CD14-positive monocyte (primary cell): ENCODE data around the gene TMEM169. TPM values are rescaled to one million over a fixed set of nuclear protein-coding genes. Genes with fewer than 3 reads are reported as not detected.

Experiments
- DNase-seq, 3 donors: peaks; one replicate each; pipeline ENCODE4 v3.0.0-alpha.2; 2011 to 2022
- H2AFZ ChIP-seq: 2 replicates; pipeline ENCODE4 v1.6.0; 2012; ENCODE audit warnings: mild to moderate bottlenecking, low read depth, low read length, inconsistent platforms; ENCODE audit not compliant: insufficient read depth, poor library complexity, severe bottlenecking
- H3K27ac ChIP-seq, 2 donors: 1 replicate in 1 of 2; 2 replicates in 1 of 2; pipeline ENCODE4 v1.5.1; 2012 to 2013; ENCODE audit warnings: low read length in 2 of 2, control low read depth in 1 of 2, inconsistent platforms in 1 of 2, low read depth in 1 of 2, mild to moderate bottlenecking in 1 of 2
- H3K27me3 ChIP-seq, 2 donors: one replicate each; pipeline versions ENCODE4 v1.6.0 to v1.6.1; 2011 to 2013; ENCODE audit warnings: low read length in 2 of 2; ENCODE audit not compliant: control insufficient read depth in 2 of 2, insufficient read depth in 2 of 2
- H3K36me3 ChIP-seq, 2 donors: replicated peaks in 1 of 2; 1 replicate in 1 of 2; 2 replicates in 1 of 2; pipeline versions ENCODE4 v1.5.1 to v1.6.1; 2012 to 2013; ENCODE audit warnings: low read length in 2 of 2, control low read depth in 1 of 2, inconsistent platforms in 1 of 2, mild to moderate bottlenecking in 1 of 2; ENCODE audit not compliant: insufficient read depth in 2 of 2, control insufficient read depth in 1 of 2
- H3K4me1 ChIP-seq, 2 donors: 1 replicate in 1 of 2; 2 replicates in 1 of 2; pipeline versions ENCODE4 v1.5.1 to v1.6.1; 2012 to 2013; ENCODE audit warnings: low read length in 2 of 2, control low read depth in 1 of 2, inconsistent platforms in 1 of 2, mild to moderate bottlenecking in 1 of 2, moderate library complexity in 1 of 2; ENCODE audit not compliant: insufficient read depth in 2 of 2, control insufficient read depth in 1 of 2
- H3K4me2 ChIP-seq: replicated peaks from 2 replicates; pipeline ENCODE3; 2012; ENCODE audit warnings: low read length, moderate library complexity, mild to moderate bottlenecking; ENCODE audit not compliant: poor library complexity, severe bottlenecking; ENCODE audit errors: extremely low read depth
- H3K4me3 ChIP-seq, 3 experiments: fragments of 200-600 bp in 1 of 3; sonication (generic) in 1 of 3; replicated peaks in 1 of 3; 1 replicate in 2 of 3; 2 replicates in 1 of 3; pipeline ENCODE4 v1.5.1; 2011 to 2013; ENCODE audit warnings: low read length in 3 of 3, mild to moderate bottlenecking in 3 of 3, control low read depth in 2 of 3, low read depth in 2 of 3, inconsistent platforms in 1 of 3, moderate library complexity in 1 of 3
- H3K79me2 ChIP-seq: 2 replicates; pipeline ENCODE4 v1.6.0; 2012; ENCODE audit warnings: mild to moderate bottlenecking, control low read depth, inconsistent platforms, low read length, moderate library complexity; ENCODE audit not compliant: insufficient read depth
- H3K9ac ChIP-seq: 2 replicates; pipeline ENCODE4 v1.6.0; 2017; ENCODE audit warnings: low read length, mild to moderate bottlenecking; ENCODE audit not compliant: insufficient read depth, poor library complexity, severe bottlenecking
- H3K9me3 ChIP-seq, 2 donors: replicated peaks in 1 of 2; 1 replicate in 1 of 2; 2 replicates in 1 of 2; pipeline versions ENCODE4 v1.5.1 to v1.6.1; 2012 to 2013; ENCODE audit warnings: low read length in 2 of 2, control low read depth in 1 of 2; ENCODE audit not compliant: control insufficient read depth in 1 of 2, insufficient read depth in 1 of 2
- H4K20me1 ChIP-seq: 2 replicates; pipeline ENCODE4 v1.6.0; 2012; ENCODE audit warnings: mild to moderate bottlenecking, low read length, control low read depth, moderate library complexity; ENCODE audit not compliant: insufficient read depth
- H3K27ac Mint-ChIP-seq, 7 donors: one replicate each; pipeline ENCODE4 v1.8.0; 2020; ENCODE audit warnings: mild to moderate bottlenecking in 7 of 7, mixed read lengths in 7 of 7, moderate library complexity in 6 of 7, inconsistent platforms in 2 of 7
- H3K27me3 Mint-ChIP-seq, 3 donors: one replicate each; pipeline ENCODE4 v1.8.0; 2021 to 2022; ENCODE audit warnings: low read depth in 3 of 3, mild to moderate bottlenecking in 3 of 3, mixed read lengths in 3 of 3, moderate library complexity in 3 of 3, inconsistent platforms in 1 of 3
- H3K36me3 Mint-ChIP-seq, 2 donors: one replicate each; pipeline ENCODE4 v1.8.0; 2020; ENCODE audit warnings: mixed read lengths in 2 of 2, inconsistent platforms in 1 of 2, mild to moderate bottlenecking in 1 of 2
- H3K4me1 Mint-ChIP-seq: one replicate; pipeline ENCODE4 v1.8.0; 2020; ENCODE audit warnings: mild to moderate bottlenecking, mixed read lengths
- H3K4me3 Mint-ChIP-seq, 2 donors: one replicate each; pipeline ENCODE4 v1.8.0; 2020; ENCODE audit warnings: mild to moderate bottlenecking in 2 of 2, mixed read lengths in 2 of 2, moderate library complexity in 1 of 2
- H3K9me3 Mint-ChIP-seq, 7 donors: one replicate each; pipeline ENCODE4 v1.8.0; 2020 to 2022; ENCODE audit warnings: mixed read lengths in 7 of 7, mild to moderate bottlenecking in 6 of 7, moderate library complexity in 6 of 7, inconsistent platforms in 2 of 7
- WGBS: methylation state at CpG from one replicate; pipeline ENCODE4 v1.1.5; 2013; ENCODE audit warnings: missing lambda C conversion rate; ENCODE audit not compliant: insufficient coverage; 5-methylcytosine and 5-hydroxymethylcytosine counted together
- intact Hi-C, 2 donors: fragments of 100-400 bp; cut with micrococcal nuclease; formaldehyde crosslinking; loops; one replicate each; pipeline versions ENCODE4 v1.15.0 to v1.15.1; 2023
- polyA plus RNA-seq, 3 donors: library from polyadenylated mRNA; depleted of rRNA in 1 of 3; unstranded in 2 of 3; stranded (reverse) in 1 of 3; fragments of 300-500 nt in 2 of 3; fragments of >200 nt in 1 of 3; fragmentation: Illumina TruSeq in 2 of 3; gene quantifications; 1 replicate in 2 of 3; 2 replicates in 1 of 3; pipeline ENCODE4 v1.2.3, GENCODE V29; 2012 to 2021
- TF ChIP-seq, protein P1 (sequence below): fragments of 200-600 bp; IDR thresholded peaks from one replicate; pipeline ENCODE4 v1.8.0; 2022; ENCODE audit warnings: antibody characterized with exemption, mild to moderate bottlenecking

Gene TMEM169
- polyA plus RNA-seq, 3 donors = 0.24 to 0.92 (median 0.74) TPM

DNA sequence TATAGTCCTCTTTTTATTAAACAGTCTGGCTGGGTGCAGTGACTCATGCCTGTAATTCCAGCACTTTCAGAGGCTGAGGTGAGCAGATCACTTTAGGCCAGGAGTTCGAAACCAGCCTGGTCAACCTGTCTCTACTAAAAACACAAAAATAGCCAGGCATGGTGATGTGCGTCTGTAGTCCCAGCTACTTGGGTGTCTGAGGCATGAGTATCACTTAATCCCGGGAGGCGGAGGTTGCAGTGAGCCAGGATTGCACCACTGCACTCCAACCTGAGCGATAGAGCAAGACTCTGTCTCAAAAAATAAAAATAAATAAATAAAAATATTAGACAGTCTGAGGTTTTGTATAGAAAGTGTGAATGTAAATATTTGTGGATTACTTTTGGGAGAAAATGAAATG lies 45.2 kb downstream of the TMEM169 start:
- H4K20me1 ChIP-seq = peaks cover 90% of the 10 kb centered on the region
- peaks cover 59% of the 10 kb centered on the region for H3K79me2 ChIP-seq
- H3K9me3 Mint-ChIP-seq = no peaks in the 10 kb centered on the region
- no peaks in the 10 kb centered on the region for H3K4me1 ChIP-seq
- no peaks in the 10 kb centered on the region for H3K27me3 Mint-ChIP-seq
- peaks cover 98 to 99% of the 10 kb centered on the region in 2 donors for H3K36me3 ChIP-seq
- no peaks in the 10 kb centered on the region for H3K27me3 ChIP-seq
- H3K4me2 ChIP-seq = no peak overlapping the region
- peaks cover 2% of the 10 kb centered on the region for H3K4me1 Mint-ChIP-seq
- H2AFZ ChIP-seq = no peak overlapping the region
- peaks cover 80 to 93% of the 10 kb centered on the region in 2 donors for H3K36me3 Mint-ChIP-seq
- H3K9ac ChIP-seq = no peak overlapping the region
- TF ChIP-seq, protein P1, sequence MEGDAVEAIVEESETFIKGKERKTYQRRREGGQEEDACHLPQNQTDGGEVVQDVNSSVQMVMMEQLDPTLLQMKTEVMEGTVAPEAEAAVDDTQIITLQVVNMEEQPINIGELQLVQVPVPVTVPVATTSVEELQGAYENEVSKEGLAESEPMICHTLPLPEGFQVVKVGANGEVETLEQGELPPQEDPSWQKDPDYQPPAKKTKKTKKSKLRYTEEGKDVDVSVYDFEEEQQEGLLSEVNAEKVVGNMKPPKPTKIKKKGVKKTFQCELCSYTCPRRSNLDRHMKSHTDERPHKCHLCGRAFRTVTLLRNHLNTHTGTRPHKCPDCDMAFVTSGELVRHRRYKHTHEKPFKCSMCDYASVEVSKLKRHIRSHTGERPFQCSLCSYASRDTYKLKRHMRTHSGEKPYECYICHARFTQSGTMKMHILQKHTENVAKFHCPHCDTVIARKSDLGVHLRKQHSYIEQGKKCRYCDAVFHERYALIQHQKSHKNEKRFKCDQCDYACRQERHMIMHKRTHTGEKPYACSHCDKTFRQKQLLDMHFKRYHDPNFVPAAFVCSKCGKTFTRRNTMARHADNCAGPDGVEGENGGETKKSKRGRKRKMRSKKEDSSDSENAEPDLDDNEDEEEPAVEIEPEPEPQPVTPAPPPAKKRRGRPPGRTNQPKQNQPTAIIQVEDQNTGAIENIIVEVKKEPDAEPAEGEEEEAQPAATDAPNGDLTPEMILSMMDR = no peak
- H3K4me3 Mint-ChIP-seq = no peak overlapping the region
- H3K27ac Mint-ChIP-seq = peak overlapping the region in 1 of 7 donors; percentile 31
- intact Hi-C loops = no loop called here
- DNase-seq = no peak
- H3K4me3 ChIP-seq = no peak overlapping the region
- no CpG with 5 or more reads among the region's 5 CpGs for WGBS
- no peaks in the 10 kb centered on the region for H3K9me3 ChIP-seq
- H3K27ac ChIP-seq = no peak overlapping the region

DNA sequence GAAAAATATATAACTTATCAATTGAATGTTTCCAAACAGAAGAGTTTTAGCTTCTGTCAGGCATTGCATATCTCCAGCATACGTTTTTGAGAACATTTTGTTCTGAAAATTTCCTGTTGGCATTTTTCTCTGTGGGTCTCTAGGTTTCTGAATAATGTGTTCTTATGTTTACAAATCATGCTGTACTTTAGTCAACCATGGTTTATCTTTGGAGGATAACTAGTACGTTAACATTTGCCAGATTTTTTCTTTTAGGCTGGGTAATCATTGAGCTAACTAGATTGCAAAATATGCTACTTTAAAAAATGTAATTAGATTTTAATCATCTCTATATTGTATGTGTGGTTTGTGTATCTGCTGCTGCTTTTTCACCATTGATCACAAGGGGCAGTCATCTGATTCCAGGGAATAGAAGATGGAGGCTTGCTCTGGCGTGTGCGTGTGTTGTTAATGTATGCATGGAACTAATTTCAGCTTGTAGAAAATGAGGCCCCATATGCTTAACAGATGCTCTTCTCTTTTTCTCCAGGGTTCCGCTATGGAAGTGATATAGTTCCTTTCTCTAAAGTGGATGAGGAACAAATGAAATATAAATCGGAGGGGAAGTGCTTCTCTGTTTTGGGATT lies 48.7 kb downstream of the TMEM169 start:
- Histone ChIP-seq H3K9ac (no peak overlapping the region), H3K4me1 (no peaks in the 10 kb centered on the region), H3K4me2 (no peak overlapping the region), H3K27me3 (no peaks in the 10 kb centered on the region), H3K9me3 (no peaks in the 10 kb centered on the region), H3K27ac (no peak overlapping the region), H3K36me3 (peaks cover 98 to 99% of the 10 kb centered on the region in 2 donors), H2AFZ (no peak overlapping the region), H3K79me2 (peaks cover 50% of the 10 kb centered on the region), H3K4me3 (no peak overlapping the region), H4K20me1 (peaks cover 96% of the 10 kb centered on the region)
- no peaks in the 10 kb centered on the region for H3K9me3 Mint-ChIP-seq
- no peak overlapping the region for H3K27ac Mint-ChIP-seq
- no CpG with 5 or more reads among the region's 6 CpGs for WGBS
- DNase-seq = no peak
- TF ChIP-seq, protein P1 = no peak
- peaks cover 2% of the 10 kb centered on the region for H3K4me1 Mint-ChIP-seq
- peaks cover 81 to 93% of the 10 kb centered on the region in 2 donors for H3K36me3 Mint-ChIP-seq
- H3K27me3 Mint-ChIP-seq = no peaks in the 10 kb centered on the region
- H3K4me3 Mint-ChIP-seq = no peak overlapping the region
- intact Hi-C loops = no loop called here
